ENCODE results near the gene GRID1. TPM values are rescaled to one million over a fixed set of nuclear protein-coding genes. Genes with fewer than 3 reads are reported as not detected.

Gene GRID1
- total RNA-seq, 1 donor from 2014 or later: 1.1 TPM

DNA sequence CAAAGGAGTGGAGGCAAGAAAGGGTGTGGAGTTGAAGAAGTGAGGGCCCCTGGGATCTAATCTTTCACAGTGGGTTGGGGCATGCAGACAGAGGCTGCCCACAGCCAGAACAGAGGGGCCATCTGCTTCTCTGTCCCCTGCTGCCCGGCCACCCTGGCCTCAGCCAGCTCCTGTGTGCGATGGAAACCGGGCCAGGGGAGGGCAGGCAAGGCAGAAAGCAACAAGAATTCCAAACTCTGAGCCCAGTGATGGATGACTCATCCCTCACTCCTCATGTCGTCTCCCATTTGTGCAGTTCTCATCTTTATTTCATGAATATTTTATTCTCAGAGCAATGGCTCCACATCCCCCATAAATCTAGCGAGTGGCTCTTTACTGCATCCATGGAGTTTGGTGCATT, 757.1 kb downstream of the GRID1 start:
- TF ChIP-seq, protein P1, sequence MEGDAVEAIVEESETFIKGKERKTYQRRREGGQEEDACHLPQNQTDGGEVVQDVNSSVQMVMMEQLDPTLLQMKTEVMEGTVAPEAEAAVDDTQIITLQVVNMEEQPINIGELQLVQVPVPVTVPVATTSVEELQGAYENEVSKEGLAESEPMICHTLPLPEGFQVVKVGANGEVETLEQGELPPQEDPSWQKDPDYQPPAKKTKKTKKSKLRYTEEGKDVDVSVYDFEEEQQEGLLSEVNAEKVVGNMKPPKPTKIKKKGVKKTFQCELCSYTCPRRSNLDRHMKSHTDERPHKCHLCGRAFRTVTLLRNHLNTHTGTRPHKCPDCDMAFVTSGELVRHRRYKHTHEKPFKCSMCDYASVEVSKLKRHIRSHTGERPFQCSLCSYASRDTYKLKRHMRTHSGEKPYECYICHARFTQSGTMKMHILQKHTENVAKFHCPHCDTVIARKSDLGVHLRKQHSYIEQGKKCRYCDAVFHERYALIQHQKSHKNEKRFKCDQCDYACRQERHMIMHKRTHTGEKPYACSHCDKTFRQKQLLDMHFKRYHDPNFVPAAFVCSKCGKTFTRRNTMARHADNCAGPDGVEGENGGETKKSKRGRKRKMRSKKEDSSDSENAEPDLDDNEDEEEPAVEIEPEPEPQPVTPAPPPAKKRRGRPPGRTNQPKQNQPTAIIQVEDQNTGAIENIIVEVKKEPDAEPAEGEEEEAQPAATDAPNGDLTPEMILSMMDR (conservative IDR thresholded peaks at IDR 0.05): no peak
- no peaks in the 10 kb centered on the region for H3K36me3 Mint-ChIP-seq (ENCODE audit: low read depth)
- no peaks in the 10 kb centered on the region for H3K27me3 Mint-ChIP-seq (ENCODE audit: low read depth)
- H3K9me3 Mint-ChIP-seq: no peaks in the 10 kb centered on the region
- H3K4me3 Mint-ChIP-seq: no peak overlapping the region
- H3K27ac Mint-ChIP-seq (ENCODE audit: unreplicated experiment): peak overlapping the region; percentile 58
- H3K4me1 Mint-ChIP-seq: peaks cover 5% of the 10 kb centered on the region
- no peak for DNase-seq (ENCODE audit: low read depth, low spot score)

DNA sequence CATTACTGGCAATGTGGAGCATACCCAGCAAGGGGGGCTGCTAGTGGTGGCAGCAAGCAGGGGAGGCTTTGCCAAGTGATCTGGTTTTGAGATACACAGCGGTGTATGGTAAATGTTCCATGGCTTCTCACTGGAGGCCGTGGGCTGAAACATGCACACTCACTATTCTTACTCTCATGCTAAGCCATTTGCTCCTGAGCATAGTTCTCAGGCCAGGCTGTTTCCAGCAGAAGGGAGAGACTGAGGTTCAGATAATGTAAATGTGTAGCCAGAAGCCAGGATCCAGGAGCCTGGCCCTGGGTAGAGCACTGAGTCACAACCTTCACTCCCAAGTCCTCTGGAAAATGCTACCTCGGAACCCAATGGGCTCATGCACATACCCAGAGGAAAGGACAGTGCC, 757.9 kb downstream of the GRID1 start:
- Mint-ChIP-seq H3K4me1 (peaks cover 5% of the 10 kb centered on the region), H3K36me3 (ENCODE audit: low read depth) (no peaks in the 10 kb centered on the region), H3K9me3 (no peaks in the 10 kb centered on the region), H3K27ac (ENCODE audit: unreplicated experiment) (no peak overlapping the region), H3K27me3 (ENCODE audit: low read depth) (no peaks in the 10 kb centered on the region), H3K4me3 (no peak overlapping the region)
- TF ChIP-seq, protein P1 (conservative IDR thresholded peaks at IDR 0.05): no peak
- no peak for DNase-seq (ENCODE audit: low read depth, low spot score)

DNA sequence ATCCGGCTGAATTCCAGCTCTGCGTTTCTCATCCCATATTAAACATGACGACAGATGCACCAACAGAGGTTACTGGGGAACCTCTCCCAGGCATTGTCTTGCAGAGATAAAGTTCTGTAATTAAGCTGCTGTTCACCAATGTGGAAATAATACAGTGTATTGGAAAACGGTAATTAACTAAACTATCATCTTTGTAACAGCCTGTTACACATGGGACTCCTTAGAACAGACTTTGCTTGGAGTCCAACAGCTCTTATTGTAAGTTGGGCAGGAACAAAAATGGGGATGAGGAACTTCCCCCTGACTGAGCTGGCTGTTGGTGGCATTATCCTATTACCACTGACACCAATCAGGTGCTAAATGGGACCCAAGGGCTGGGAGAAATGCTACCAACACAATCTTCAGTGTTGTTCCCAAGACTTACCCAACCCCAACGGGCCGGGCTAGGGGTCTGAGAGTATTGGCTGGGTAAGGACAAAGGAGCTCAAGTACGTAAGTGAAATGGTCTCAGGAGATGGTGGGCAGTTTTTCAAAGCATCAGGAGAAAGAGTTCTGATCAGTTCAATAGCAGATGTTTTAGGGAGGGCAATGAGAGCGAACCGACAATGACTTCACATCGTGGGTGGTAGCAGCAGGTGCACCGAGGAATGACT, 759.4 kb downstream of the GRID1 start:
- no peaks in the 10 kb centered on the region for H3K9me3 Mint-ChIP-seq
- no peak overlapping the region for H3K27ac Mint-ChIP-seq (ENCODE audit: unreplicated experiment)
- no peaks in the 10 kb centered on the region for H3K27me3 Mint-ChIP-seq (ENCODE audit: low read depth)
- no peaks in the 10 kb centered on the region for H3K36me3 Mint-ChIP-seq (ENCODE audit: low read depth)
- TF ChIP-seq, protein P1 (conservative IDR thresholded peaks at IDR 0.05): no peak
- no peak overlapping the region for H3K4me3 Mint-ChIP-seq
- no peak for DNase-seq (ENCODE audit: low read depth, low spot score)
- H3K4me1 Mint-ChIP-seq: peaks cover 5% of the 10 kb centered on the region

DNA sequence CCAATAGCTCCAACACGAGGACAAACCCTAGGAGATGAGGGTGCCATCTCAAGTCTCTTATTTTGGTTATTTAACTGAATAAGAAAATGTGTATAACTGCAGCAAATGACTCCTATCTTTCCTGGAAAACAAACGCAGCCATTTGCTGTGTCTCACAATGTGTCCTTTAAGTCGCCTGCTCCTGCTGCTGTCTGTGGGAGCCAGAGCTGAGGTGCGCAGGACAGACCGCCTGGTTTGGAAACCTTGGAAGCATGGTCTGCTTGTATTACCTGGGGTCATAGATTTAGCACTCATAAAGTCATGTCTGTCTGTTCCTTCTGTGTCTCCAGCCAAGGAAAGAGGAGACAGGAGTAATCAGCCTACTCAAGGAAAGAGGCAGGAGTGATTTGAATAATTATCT, 760.2 kb downstream of the GRID1 start:
- Mint-ChIP-seq H3K27ac (ENCODE audit: unreplicated experiment) (no peak overlapping the region), H3K4me1 (peaks cover 5% of the 10 kb centered on the region), H3K36me3 (ENCODE audit: low read depth) (no peaks in the 10 kb centered on the region), H3K9me3 (no peaks in the 10 kb centered on the region), H3K27me3 (ENCODE audit: low read depth) (no peaks in the 10 kb centered on the region), H3K4me3 (no peak overlapping the region)
- DNase-seq (ENCODE audit: low read depth, low spot score): no peak
- TF ChIP-seq, protein P1 (conservative IDR thresholded peaks at IDR 0.05): no peak

DNA sequence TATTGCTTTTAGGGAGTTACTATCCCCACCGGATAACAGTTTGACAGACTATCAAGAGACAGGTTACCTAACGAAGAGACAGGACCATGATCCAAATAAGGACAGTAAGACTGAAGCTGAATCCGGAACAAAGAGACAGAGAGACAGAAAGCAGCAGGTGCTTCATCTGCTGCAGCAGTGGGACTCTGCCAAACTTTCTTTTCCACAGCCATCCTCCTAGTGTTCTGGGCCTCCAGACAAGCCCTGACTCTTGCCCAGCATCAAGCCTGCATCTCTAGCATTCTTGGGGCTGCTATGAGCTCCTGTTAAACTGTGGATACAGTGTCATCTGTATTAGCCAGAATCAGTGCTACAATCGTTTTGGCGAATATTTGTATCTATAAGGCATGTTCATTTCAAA, 761.7 kb downstream of the GRID1 start:
- DNase-seq (ENCODE audit: low read depth, low spot score): no peak
- Mint-ChIP-seq H3K27ac (ENCODE audit: unreplicated experiment) (no peak overlapping the region), H3K9me3 (no peaks in the 10 kb centered on the region), H3K36me3 (ENCODE audit: low read depth) (no peaks in the 10 kb centered on the region), H3K4me1 (peaks cover 5% of the 10 kb centered on the region), H3K27me3 (ENCODE audit: low read depth) (no peaks in the 10 kb centered on the region), H3K4me3 (no peak overlapping the region)
- TF ChIP-seq, protein P1 (conservative IDR thresholded peaks at IDR 0.05): no peak

Measured in neural crest cell (in vitro differentiated cells).